H9 (cell line): Measurements from ENCODE around the gene ZNF3. TPM values are rescaled to one million over a fixed set of nuclear protein-coding genes. Genes with fewer than 3 reads are reported as not detected.

Source experiments
- DNase-seq: peaks from one replicate; pipeline ENCODE4 v3.0.0-alpha.2; 2017
- H2AFZ ChIP-seq: one replicate; pipeline ENCODE4 v1.6.1; 2013; ENCODE audit warnings: mild to moderate bottlenecking, low read length, control low read depth, moderate library complexity
- H2AK5ac ChIP-seq: 2 replicates; pipeline ENCODE4 v1.6.1; 2013; ENCODE audit warnings: low read length, control low read depth, mixed read lengths; ENCODE audit not compliant: insufficient read length
- H2BK120ac ChIP-seq: one replicate; pipeline ENCODE4 v1.6.1; 2013; ENCODE audit warnings: low read depth, mild to moderate bottlenecking, low read length, control low read depth, inconsistent platforms; ENCODE audit not compliant: poor library complexity, severe bottlenecking
- H2BK12ac ChIP-seq: 2 replicates; pipeline ENCODE4 v1.6.1; 2013; ENCODE audit warnings: low read length, control low read depth, mixed read lengths, low read depth; ENCODE audit not compliant: insufficient read length
- H2BK15ac ChIP-seq: 2 replicates; pipeline ENCODE4 v1.6.1; 2013; ENCODE audit warnings: low read depth, low read length, control low read depth
- H2BK20ac ChIP-seq: one replicate; pipeline ENCODE4 v1.6.1; 2013; ENCODE audit warnings: low read depth, mild to moderate bottlenecking, low read length, control low read depth, inconsistent platforms; ENCODE audit not compliant: poor library complexity, severe bottlenecking
- H2BK5ac ChIP-seq: 2 replicates; pipeline ENCODE4 v1.6.1; 2013; ENCODE audit warnings: low read length, control low read depth, mixed read lengths; ENCODE audit not compliant: insufficient read length
- H3K14ac ChIP-seq: 2 replicates; pipeline ENCODE4 v1.6.1; 2013; ENCODE audit warnings: low read length, control low read depth; ENCODE audit not compliant: insufficient read depth
- H3K18ac ChIP-seq: 2 replicates; pipeline ENCODE4 v1.6.1; 2013; ENCODE audit warnings: low read depth, mild to moderate bottlenecking, mixed read lengths, low read length, control low read depth; ENCODE audit not compliant: insufficient read length
- H3K23ac ChIP-seq: 2 replicates; pipeline ENCODE4 v1.6.1; 2013; ENCODE audit warnings: low read length, control low read depth, mixed read lengths, low read depth; ENCODE audit not compliant: insufficient read length
- H3K23me2 ChIP-seq: 2 replicates; pipeline ENCODE4 v1.6.1; 2013; ENCODE audit warnings: low read depth, mild to moderate bottlenecking, mixed read lengths, low read length, control low read depth; ENCODE audit not compliant: insufficient read length, poor library complexity, severe bottlenecking
- H3K27ac ChIP-seq: 2 replicates; pipeline ENCODE4 v1.5.1; 2013; ENCODE audit warnings: low read length, control low read depth, mixed read lengths, low read depth; ENCODE audit not compliant: insufficient read length
- H3K27me3 ChIP-seq: 2 replicates; pipeline ENCODE4 v1.6.1; 2013; ENCODE audit warnings: low read length, control low read depth, inconsistent platforms; ENCODE audit not compliant: insufficient read depth
- H3K4ac ChIP-seq: 2 replicates; pipeline ENCODE4 v1.6.1; 2013; ENCODE audit warnings: low read depth, mild to moderate bottlenecking, control low read depth, inconsistent platforms, low read length, moderate library complexity
- H3K4me1 ChIP-seq: 2 replicates; pipeline ENCODE4 v1.6.1; 2013; ENCODE audit warnings: low read length, control low read depth, inconsistent platforms; ENCODE audit not compliant: insufficient read depth
- H3K4me2 ChIP-seq: 2 replicates; pipeline ENCODE4 v1.6.1; 2013; ENCODE audit warnings: low read length, control low read depth, mixed read lengths; ENCODE audit not compliant: insufficient read length, insufficient read depth
- H3K56ac ChIP-seq: 2 replicates; pipeline ENCODE4 v1.6.1; 2013; ENCODE audit warnings: low read depth, mild to moderate bottlenecking, mixed read lengths, low read length, control low read depth; ENCODE audit not compliant: insufficient read length
- H3K79me1 ChIP-seq: 2 replicates; pipeline ENCODE4 v1.6.1; 2013; ENCODE audit warnings: low read depth, mild to moderate bottlenecking, moderate library complexity, low read length, control low read depth, inconsistent platforms; ENCODE audit not compliant: insufficient read depth, poor library complexity, severe bottlenecking
- H3K79me2 ChIP-seq: 2 replicates; pipeline ENCODE4 v1.6.1; 2013; ENCODE audit warnings: low read length, control low read depth, inconsistent platforms; ENCODE audit not compliant: insufficient read depth
- H3K9ac ChIP-seq: 2 replicates; pipeline ENCODE4 v1.6.1; 2013; ENCODE audit warnings: low read length, control low read depth, mixed read lengths; ENCODE audit not compliant: insufficient read length; ENCODE audit errors: extremely low read depth
- H3K9me3 ChIP-seq: one replicate; pipeline ENCODE4 v1.6.1; 2013; ENCODE audit warnings: low read depth, low read length, inconsistent platforms; ENCODE audit not compliant: control insufficient read depth
- H3T11ph ChIP-seq: one replicate; pipeline ENCODE4 v1.6.1; 2013; ENCODE audit warnings: mild to moderate bottlenecking, low read length, control low read depth, inconsistent platforms
- H4K20me1 ChIP-seq: one replicate; pipeline ENCODE4 v1.6.1; 2013; ENCODE audit not compliant: control insufficient read depth, insufficient read length, insufficient read depth
- H4K5ac ChIP-seq: 2 replicates; pipeline ENCODE4 v1.6.1; 2013; ENCODE audit warnings: low read depth, mild to moderate bottlenecking, mixed read lengths, low read length, control low read depth; ENCODE audit not compliant: insufficient read length
- H4K8ac ChIP-seq: replicated peaks from 2 replicates; pipeline ENCODE4 v1.6.1; 2013; ENCODE audit warnings: low read length, control low read depth, mixed read lengths, low read depth; ENCODE audit not compliant: insufficient read length
- H4K91ac ChIP-seq: 2 replicates; pipeline ENCODE4 v1.6.1; 2013; ENCODE audit warnings: low read depth, mild to moderate bottlenecking, moderate library complexity, mixed read lengths, low read length, control low read depth; ENCODE audit not compliant: insufficient read length
- H3K27ac Mint-ChIP-seq, 3 experiments: 2 replicates in 2 of 3; 3 replicates in 1 of 3; pipeline ENCODE4 v1.8.0; 2020 to 2021; ENCODE audit warnings: mixed read lengths in 3 of 3, mild to moderate bottlenecking in 1 of 3, moderate library complexity in 1 of 3
- H3K27me3 Mint-ChIP-seq: 2 replicates; pipeline ENCODE4 v1.8.0; 2021; ENCODE audit warnings: low read depth, mild to moderate bottlenecking, moderate library complexity, mixed read lengths
- H3K36me3 Mint-ChIP-seq, 3 experiments: 2 replicates in 2 of 3; 3 replicates in 1 of 3; pipeline ENCODE4 v1.8.0; 2020 to 2021; ENCODE audit warnings: low read depth in 3 of 3, mixed read lengths in 3 of 3; ENCODE audit not compliant: insufficient read depth in 1 of 3
- H3K4me1 Mint-ChIP-seq, 2 experiments: 2 replicates each; pipeline ENCODE4 v1.8.0; 2020; ENCODE audit warnings: mixed read lengths in 2 of 2
- H3K4me3 Mint-ChIP-seq, 2 experiments: 2 replicates in 1 of 2; 3 replicates in 1 of 2; pipeline ENCODE4 v1.8.0; 2020 to 2021; ENCODE audit warnings: mild to moderate bottlenecking in 2 of 2, mixed read lengths in 2 of 2, moderate library complexity in 1 of 2
- H3K9me3 Mint-ChIP-seq, 2 experiments: 2 replicates in 1 of 2; 3 replicates in 1 of 2; pipeline ENCODE4 v1.8.0; 2020; ENCODE audit warnings: mild to moderate bottlenecking in 2 of 2, mixed read lengths in 2 of 2, moderate library complexity in 1 of 2
- CTCF ChIP-seq: fragments of 200-600 bp; sonication (generic); conservative IDR thresholded peaks from 3 replicates; pipeline ENCODE4 v1.8.0; 2021; ENCODE audit warnings: antibody characterized with exemption, mild to moderate bottlenecking
- WGBS: extraction: QIAGEN DNeasy Blood & Tissue Kit; methylation state at CpG from one replicate; pipeline ENCODE4 v1.1.7; 2013; ENCODE audit warnings: missing lambda C conversion rate, low lambda C conversion rate, mixed read lengths; ENCODE audit not compliant: insufficient read length; ENCODE audit errors: extremely low coverage; 5-methylcytosine and 5-hydroxymethylcytosine counted together
- total RNA-seq: library from RNA; stranded (reverse); gene quantifications from 2 replicates; pipeline ENCODE4 v1.2.1, GENCODE V29; 2021

Gene ZNF3
- total RNA-seq, 1 experiment from 2014 or later: 60.4 TPM

DNA sequence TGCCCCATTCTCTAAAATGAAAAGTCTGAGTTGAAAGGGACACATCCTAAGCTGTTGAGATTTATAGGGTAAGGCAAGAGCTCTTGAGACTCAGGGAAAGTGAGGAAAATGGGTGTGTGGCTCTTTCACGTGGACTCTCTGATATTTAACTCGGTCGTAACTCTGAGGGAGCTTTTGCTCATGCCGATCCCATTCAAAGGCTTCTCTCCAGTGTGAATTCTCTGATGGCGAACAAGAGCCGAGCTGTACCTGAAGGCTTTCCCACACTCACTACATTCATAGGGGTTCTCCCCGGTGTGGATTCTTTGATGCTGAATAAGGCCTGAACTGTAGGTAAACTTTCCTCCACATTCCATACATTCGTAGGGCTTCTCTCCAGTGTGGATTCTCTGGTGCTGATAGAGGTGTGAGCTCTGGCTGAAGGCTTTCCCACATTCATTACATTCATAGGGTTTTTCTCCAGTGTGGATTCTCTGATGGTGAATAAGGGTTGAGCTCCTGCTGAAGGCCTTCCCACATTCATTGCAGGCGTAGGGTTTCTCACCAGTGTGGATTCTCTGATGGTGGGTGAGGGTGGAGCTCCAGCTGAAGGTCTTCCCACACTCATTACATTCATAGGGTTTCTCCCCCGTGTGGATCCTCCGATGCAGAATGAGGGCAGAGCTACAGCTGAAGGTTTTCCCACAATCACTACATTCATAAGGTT, 10.4 kb downstream of the ZNF3 start:
- no peaks in the 10 kb centered on the region; the same call in none of the 2 replicates for H3K79me2 ChIP-seq
- H3K4me3 Mint-ChIP-seq: no peak overlapping the region
- H3K79me1 ChIP-seq: no peaks in the 10 kb centered on the region
- no peak overlapping the region for H3K27ac Mint-ChIP-seq
- no peak overlapping the region for H3K18ac ChIP-seq
- no peaks in the 10 kb centered on the region for H3K23me2 ChIP-seq
- TF ChIP-seq CTCF: no peak
- peaks cover 5% of the 10 kb centered on the region; the same call in 1 of the 2 replicates for H3K27me3 Mint-ChIP-seq
- no peak overlapping the region for H3K14ac ChIP-seq
- no peak overlapping the region for H2AK5ac ChIP-seq
- no peaks in the 10 kb centered on the region for H3K4me1 Mint-ChIP-seq
- no peak overlapping the region for H4K5ac ChIP-seq
- H4K20me1 ChIP-seq: no peaks in the 10 kb centered on the region
- no peak overlapping the region for H3T11ph ChIP-seq
- H3K4ac ChIP-seq: no peak overlapping the region
- H3K4me2 ChIP-seq: no peak overlapping the region
- H3K56ac ChIP-seq: no peak overlapping the region
- no peak for DNase-seq
- no peaks in the 10 kb centered on the region for H3K27me3 ChIP-seq
- WGBS: no CpG with 5 or more reads among the region's 11 CpGs
- no peak overlapping the region for H2BK12ac ChIP-seq
- no peak overlapping the region for H3K27ac ChIP-seq
- H3K36me3 Mint-ChIP-seq: peaks cover 70 to 92% (median 78%) of the 10 kb centered on the region in 3 experiments
- H4K91ac ChIP-seq: no peak overlapping the region
- H3K4me1 ChIP-seq: no peaks in the 10 kb centered on the region
- H3K9me3 Mint-ChIP-seq: peaks cover 66 to 68% of the 10 kb centered on the region in 2 experiments
- no peak overlapping the region for H2BK15ac ChIP-seq
- no peak overlapping the region for H3K9ac ChIP-seq
- H2BK20ac ChIP-seq: no peak overlapping the region
- H4K8ac ChIP-seq: no peak overlapping the region
- H3K9me3 ChIP-seq: peaks cover 60% of the 10 kb centered on the region
- no peak overlapping the region for H2BK5ac ChIP-seq
- H2AFZ ChIP-seq: no peak overlapping the region
- H2BK120ac ChIP-seq: no peak overlapping the region
- H3K23ac ChIP-seq: no peak overlapping the region
